SH-SY5Y (cell line): ENCODE measurements around the gene ZCCHC24.

Experiments
- GATA2 ChIP-seq: IDR thresholded peaks from 2 replicates; pipeline ENCODE4 v1.6.1; 2011; ENCODE audit warnings: mild to moderate bottlenecking, low read depth, low read length
- GATA3 ChIP-seq: IDR thresholded peaks from 2 replicates; pipeline ENCODE4 v1.6.1; 2011; ENCODE audit warnings: low read depth, mild to moderate bottlenecking, low read length, moderate library complexity

ZCCHC24 gene

DNA sequence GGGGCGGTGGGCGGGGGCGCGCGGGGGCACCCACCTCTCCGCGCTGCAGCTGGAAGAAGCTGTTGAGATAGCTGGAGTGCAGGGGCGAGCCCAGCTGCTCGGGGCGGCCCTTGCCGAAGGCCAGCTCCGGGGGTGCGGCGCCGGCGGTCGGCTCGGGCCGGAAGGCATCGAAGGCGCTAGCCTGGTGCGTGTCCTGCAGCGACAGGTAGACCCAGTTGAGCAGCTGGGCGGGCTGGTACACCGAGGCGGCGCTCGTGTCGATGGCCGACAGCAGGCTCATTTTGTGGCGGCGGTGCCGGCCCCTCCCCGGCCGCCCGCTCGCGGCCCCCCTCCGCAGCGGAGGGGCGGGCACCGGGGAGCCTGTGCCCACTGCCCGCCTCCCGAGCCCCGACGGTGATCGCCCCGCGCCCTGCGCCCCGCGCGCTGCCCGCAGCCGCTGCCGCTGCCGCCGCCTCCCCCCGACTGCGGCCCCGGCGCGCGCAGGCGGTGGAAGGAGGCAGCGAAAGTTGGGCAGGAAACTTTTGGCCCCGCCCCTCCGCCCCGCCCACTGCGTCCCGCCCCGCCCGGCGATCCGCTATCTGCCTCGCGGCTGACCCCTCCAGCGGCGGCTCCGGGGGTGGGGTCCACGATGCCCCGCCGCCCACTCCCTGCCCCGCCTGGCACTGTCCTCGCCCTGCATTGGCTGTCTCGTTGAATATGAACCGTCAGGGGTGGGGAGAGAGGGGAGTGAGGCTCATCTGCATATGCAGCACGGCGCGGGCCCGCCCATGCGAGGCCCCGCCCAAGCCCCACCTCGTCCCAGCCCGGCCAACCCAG, at the start of gene ZCCHC24:
Gene ZCCHC24 (minus strand): TSS at position 464 of the 816 bp plus-strand sequence. CDS start 184 bp downstream, at position 280.
- no peak for TF ChIP-seq GATA2
- no peak for TF ChIP-seq GATA3

DNA sequence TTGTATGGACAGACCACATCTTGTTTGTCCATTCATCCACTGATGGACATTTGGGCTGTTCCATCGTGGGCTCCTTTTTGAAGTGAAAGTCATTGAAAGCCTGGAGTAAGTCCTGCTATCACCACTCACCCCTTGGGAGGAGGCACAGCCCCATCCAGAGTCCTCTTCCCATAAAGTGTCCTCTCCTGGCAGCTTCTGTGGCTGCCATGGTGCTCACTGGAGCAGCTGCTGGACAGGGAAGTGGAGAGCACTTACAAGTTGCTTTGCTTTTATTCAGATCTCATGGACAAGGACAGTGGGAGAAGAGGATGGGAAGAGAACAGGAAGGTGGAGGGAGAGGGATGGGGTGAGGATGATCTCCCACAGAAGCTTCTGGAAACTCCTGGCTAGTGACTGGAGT, 48.4 kb upstream of the ZCCHC24 start:
- TF ChIP-seq GATA2 (no peak), GATA3 (no peak)

- TF ChIP-seq GATA3 (no peak), GATA2 (no peak)
These were observed 47.4 kb upstream of the ZCCHC24 start for GRCh38 chr10:79492839-79493238.

DNA sequence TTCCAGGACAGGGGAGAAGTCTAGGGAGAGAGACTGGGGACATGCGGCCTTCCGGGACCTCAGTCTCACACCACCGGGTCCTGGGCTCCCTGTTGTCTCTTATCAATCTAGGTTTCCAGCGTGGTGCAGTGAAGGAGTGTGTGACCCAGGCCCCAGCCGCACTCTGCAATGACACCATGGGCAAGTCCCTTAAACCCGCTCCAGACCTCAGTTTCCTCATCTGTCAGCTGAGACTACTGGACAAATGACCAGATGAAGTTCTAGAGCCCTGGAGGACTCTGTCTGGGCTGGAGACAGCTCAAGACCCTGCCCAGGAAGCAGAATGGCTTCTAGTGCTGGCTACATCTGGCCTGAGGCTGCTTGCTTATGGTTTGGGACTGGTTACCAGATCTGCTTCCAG, 46.8 kb upstream of the ZCCHC24 start:
- TF ChIP-seq GATA3 (no peak), GATA2 (no peak)

GRCh38 chr10:79491143-79491835, 45.9 kb upstream of the ZCCHC24 start:
- TF ChIP-seq GATA2, result no peak
- TF ChIP-seq GATA3, result no peak

DNA sequence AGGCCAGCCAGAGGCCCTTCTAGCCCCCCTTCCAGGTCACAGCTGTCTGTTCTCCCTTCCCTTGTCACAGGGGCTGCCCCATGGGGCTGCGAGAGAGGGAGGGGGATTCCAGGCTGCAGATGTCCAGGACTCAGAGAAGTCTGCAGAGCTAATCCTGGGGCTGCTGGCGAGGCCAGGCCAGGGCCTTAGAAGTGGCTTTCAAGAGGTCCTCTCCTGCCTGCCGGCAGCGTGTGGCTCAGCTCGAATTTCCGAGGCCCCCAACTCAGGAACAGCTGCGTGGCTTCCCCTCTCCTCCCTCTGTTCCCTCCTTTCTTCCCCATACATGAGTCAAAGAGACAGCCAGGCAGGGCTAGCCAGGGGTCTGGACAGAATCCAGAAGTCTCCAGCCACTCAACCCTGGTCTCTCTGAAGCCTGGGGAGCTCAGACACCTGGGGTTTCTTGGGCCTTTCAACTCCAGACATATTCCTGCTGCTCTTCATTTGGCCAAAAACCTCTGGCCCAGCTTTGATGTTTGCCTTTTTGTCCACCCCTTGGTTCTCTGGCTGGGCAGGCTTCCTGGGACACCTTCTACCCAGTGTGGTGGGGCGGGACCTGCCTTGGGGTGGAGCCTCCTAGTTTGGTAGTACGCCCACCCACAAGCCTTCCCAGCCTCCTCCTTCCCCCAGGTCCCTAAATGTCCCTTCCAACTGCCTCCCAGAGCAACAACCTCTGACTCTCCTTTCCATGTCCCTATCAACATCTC, 45.1 kb upstream of the ZCCHC24 start:
- TF ChIP-seq GATA2, result no peak
- TF ChIP-seq GATA3, result no peak

- no peak for TF ChIP-seq GATA3
- no peak for TF ChIP-seq GATA2
These were observed 43.4 kb upstream of the ZCCHC24 start for GRCh38 chr10:79488870-79489269.

GRCh38 chr10:79488336-79488735, 42.9 kb upstream of the ZCCHC24 start:
- TF ChIP-seq GATA2 (no peak), GATA3 (no peak)

GRCh38 chr10:79487296-79488194, 42.1 kb upstream of the ZCCHC24 start:
- no peak for TF ChIP-seq GATA2
- TF ChIP-seq GATA3, result no peak

- TF ChIP-seq GATA3, result no peak
- TF ChIP-seq GATA2, result no peak
These were observed 39.1 kb upstream of the ZCCHC24 start for GRCh38 chr10:79484476-79484875.

- TF ChIP-seq GATA3, result peak; percentile 88
- peak; percentile 89 for TF ChIP-seq GATA2
These were observed 38.5 kb upstream of the ZCCHC24 start for GRCh38 chr10:79483948-79484347.

DNA sequence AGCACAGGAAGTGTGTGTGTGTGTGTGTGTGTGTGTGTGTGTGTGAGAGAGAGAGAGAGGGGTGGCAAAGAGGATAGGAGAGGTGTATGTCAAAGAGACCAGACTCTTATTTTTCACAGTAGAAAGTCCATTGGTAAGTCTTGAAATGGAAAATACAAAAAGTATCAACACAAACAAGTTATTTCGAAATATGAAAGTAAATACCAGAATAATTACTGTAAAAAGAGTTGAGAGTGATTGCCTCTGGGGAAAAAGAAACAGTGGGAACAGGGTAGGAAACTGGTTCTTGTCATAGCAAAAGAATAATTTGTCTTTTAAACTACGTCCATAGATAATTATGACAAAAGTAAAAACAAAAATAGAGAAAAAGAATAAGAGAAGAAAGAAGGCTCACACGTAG, 37.9 kb upstream of the ZCCHC24 start:
- no peak for TF ChIP-seq GATA2
- TF ChIP-seq GATA3, result no peak

- no peak for TF ChIP-seq GATA3
- TF ChIP-seq GATA2, result no peak
These were observed 37.3 kb upstream of the ZCCHC24 start for GRCh38 chr10:79482741-79483140.
